SK-N-SH treated with all-trans-retinoic acid at 6 μM for 48 hours (cell line): Measurements from ENCODE around the gene SLC51A.

Experiments
- ATAC-seq: fragments of 200-7000 bp; cut with Tn5 transposase; 3 replicates; pipeline ENCODE4 v1.9.1; 2020; ENCODE audit warnings: mild to moderate bottlenecking, moderate library complexity
- BACH2 ChIP-seq: fragments of 250-450 bp; sonication (Bioruptor Pico); IDR thresholded peaks from 2 replicates; pipeline ENCODE4 v1.9.0; 2021; ENCODE audit warnings: mild to moderate bottlenecking, borderline replicate concordance
- CSDC2 ChIP-seq: fragments of 250-450 bp; sonication (Bioruptor Pico); IDR thresholded peaks from 2 replicates; pipeline ENCODE4 v1.5.0; 2020; ENCODE audit warnings: mild to moderate bottlenecking, moderate library complexity
- GLIS3 ChIP-seq: fragments of 250-450 bp; sonication (Bioruptor Pico); IDR thresholded peaks from 2 replicates; pipeline ENCODE4 v1.5.0; 2020; ENCODE audit warnings: mild to moderate bottlenecking, moderate library complexity
- ISL1 ChIP-seq: fragments of 250-450 bp; sonication (Bioruptor Pico); IDR thresholded peaks from 2 replicates; pipeline ENCODE4 v2.1.2; 2022; ENCODE audit warnings: mild to moderate bottlenecking, moderate library complexity
- OSR1 ChIP-seq: fragments of 250-450 bp; sonication (Bioruptor Pico); IDR thresholded peaks from 2 replicates; pipeline ENCODE4 v1.8.0; 2022; ENCODE audit warnings: moderate library complexity, mild to moderate bottlenecking, inconsistent platforms
- PPARA ChIP-seq: fragments of 250-450 bp; sonication (Bioruptor Pico); IDR thresholded peaks from 2 replicates; pipeline ENCODE4 v1.5.0; 2020; ENCODE audit warnings: mild to moderate bottlenecking, borderline replicate concordance
- RARB ChIP-seq: fragments of 250-450 bp; sonication (Bioruptor Pico); IDR thresholded peaks from 2 replicates; pipeline ENCODE4 v1.8.0; 2021; ENCODE audit warnings: mild to moderate bottlenecking, moderate library complexity
- SNAI2 ChIP-seq: fragments of 250-450 bp; sonication (Bioruptor Pico); IDR thresholded peaks from 2 replicates; pipeline ENCODE4 v1.5.0; 2020; ENCODE audit warnings: mild to moderate bottlenecking, moderate library complexity
- TCF4 ChIP-seq: fragments of 250-450 bp; sonication (Bioruptor Pico); IDR thresholded peaks from 2 replicates; pipeline ENCODE4 v1.8.0; 2021; ENCODE audit warnings: mild to moderate bottlenecking, moderate library complexity, borderline replicate concordance
- TOX ChIP-seq: fragments of 250-450 bp; sonication (Bioruptor Pico); IDR thresholded peaks from 2 replicates; pipeline ENCODE4 v1.8.0; 2021; ENCODE audit warnings: mild to moderate bottlenecking, moderate library complexity, borderline replicate concordance
- ZFP3 ChIP-seq: fragments of 250-450 bp; sonication (Bioruptor Pico); IDR thresholded peaks from 2 replicates; pipeline ENCODE4 v1.5.0; 2020; ENCODE audit warnings: mild to moderate bottlenecking, moderate library complexity
- ZFP30 ChIP-seq: fragments of 450-650 bp; formaldehyde crosslinking; IDR thresholded peaks from 2 replicates; pipeline ENCODE4 v1.5.0; 2022; ENCODE audit warnings: mild to moderate bottlenecking, moderate library complexity
- ZNF565 ChIP-seq: fragments of 450-650 bp; formaldehyde crosslinking; conservative IDR thresholded peaks from 2 replicates; pipeline ENCODE4 v1.5.0; 2020; ENCODE audit warnings: low read depth, mild to moderate bottlenecking, moderate library complexity
- ZNF70 ChIP-seq: fragments of 450-650 bp; formaldehyde crosslinking; IDR thresholded peaks from 2 replicates; pipeline ENCODE4 v1.5.0; 2020; ENCODE audit warnings: mild to moderate bottlenecking, moderate library complexity
- TF ChIP-seq, protein P1 (sequence below): fragments of 250-450 bp; sonication (Bioruptor Pico); IDR thresholded peaks from 2 replicates; pipeline ENCODE4 v1.5.1; 2020; ENCODE audit warnings: low read depth, mild to moderate bottlenecking, moderate library complexity
- TF ChIP-seq, protein P2 (sequence below): fragments of 250-450 bp; sonication (Bioruptor Pico); IDR thresholded peaks from 2 replicates; pipeline ENCODE4 v1.5.1; 2021; ENCODE audit warnings: mild to moderate bottlenecking, moderate library complexity
- TF ChIP-seq, protein P3 (sequence below): fragments of 250-450 bp; sonication (Bioruptor Pico); IDR thresholded peaks from 2 replicates; pipeline ENCODE4 v1.8.0; 2020; ENCODE audit warnings: mild to moderate bottlenecking, moderate library complexity, borderline replicate concordance
- TF ChIP-seq, protein P4 (sequence below): fragments of 250-450 bp; sonication (Bioruptor Pico); IDR thresholded peaks from 2 replicates; pipeline ENCODE4 v1.5.0; 2020; ENCODE audit warnings: mild to moderate bottlenecking, moderate library complexity
- TF ChIP-seq, protein P5 (sequence below): fragments of 250-450 bp; sonication (Bioruptor Pico); IDR thresholded peaks from 2 replicates; pipeline ENCODE4 v1.8.0; 2021; ENCODE audit warnings: low read depth, mild to moderate bottlenecking, moderate library complexity, borderline replicate concordance

Gene SLC51A

DNA sequence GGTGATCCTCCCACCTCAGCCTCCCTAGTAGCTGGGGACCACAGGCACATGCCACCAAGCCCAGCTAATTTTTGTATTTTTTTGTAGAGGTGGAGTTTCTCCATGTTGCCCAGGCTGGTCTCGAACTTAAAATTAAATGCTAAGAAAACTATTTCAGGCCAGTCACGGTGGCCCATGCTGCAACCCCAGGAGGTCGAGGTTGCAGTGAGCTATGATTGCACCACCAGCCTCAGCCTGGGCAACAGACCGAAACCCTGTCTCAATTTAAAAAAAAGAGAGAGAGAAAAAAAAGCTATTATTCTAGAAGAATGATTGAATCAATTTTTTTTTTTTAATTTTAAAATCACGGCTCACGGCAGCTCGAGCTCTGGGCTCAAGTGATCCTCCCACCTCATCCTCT is 4.7 kb downstream of the SLC51A start:
- no peak for ATAC-seq
- TF ChIP-seq ZFP3 (no peak), ZNF565 (CRISPR knock-in tag) (no peak), CSDC2 (CRISPR knock-in tag) (no peak), PPARA (CRISPR knock-in tag) (no peak), TOX (CRISPR knock-in tag) (no peak), TCF4 (no peak), ZFP30 (CRISPR knock-in tag) (no peak), ISL1 (CRISPR knock-in tag) (no peak), ZNF70 (no peak), RARB (CRISPR knock-in tag) (no peak), BACH2 (CRISPR knock-in tag) (no peak)
- TF ChIP-seq, protein P1, sequence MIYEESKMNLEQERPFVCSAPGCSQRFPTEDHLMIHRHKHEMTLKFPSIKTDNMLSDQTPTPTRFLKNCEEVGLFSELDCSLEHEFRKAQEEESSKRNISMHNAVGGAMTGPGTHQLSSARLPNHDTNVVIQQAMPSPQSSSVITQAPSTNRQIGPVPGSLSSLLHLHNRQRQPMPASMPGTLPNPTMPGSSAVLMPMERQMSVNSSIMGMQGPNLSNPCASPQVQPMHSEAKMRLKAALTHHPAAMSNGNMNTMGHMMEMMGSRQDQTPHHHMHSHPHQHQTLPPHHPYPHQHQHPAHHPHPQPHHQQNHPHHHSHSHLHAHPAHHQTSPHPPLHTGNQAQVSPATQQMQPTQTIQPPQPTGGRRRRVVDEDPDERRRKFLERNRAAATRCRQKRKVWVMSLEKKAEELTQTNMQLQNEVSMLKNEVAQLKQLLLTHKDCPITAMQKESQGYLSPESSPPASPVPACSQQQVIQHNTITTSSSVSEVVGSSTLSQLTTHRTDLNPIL = no peak
- TF ChIP-seq, protein P2, sequence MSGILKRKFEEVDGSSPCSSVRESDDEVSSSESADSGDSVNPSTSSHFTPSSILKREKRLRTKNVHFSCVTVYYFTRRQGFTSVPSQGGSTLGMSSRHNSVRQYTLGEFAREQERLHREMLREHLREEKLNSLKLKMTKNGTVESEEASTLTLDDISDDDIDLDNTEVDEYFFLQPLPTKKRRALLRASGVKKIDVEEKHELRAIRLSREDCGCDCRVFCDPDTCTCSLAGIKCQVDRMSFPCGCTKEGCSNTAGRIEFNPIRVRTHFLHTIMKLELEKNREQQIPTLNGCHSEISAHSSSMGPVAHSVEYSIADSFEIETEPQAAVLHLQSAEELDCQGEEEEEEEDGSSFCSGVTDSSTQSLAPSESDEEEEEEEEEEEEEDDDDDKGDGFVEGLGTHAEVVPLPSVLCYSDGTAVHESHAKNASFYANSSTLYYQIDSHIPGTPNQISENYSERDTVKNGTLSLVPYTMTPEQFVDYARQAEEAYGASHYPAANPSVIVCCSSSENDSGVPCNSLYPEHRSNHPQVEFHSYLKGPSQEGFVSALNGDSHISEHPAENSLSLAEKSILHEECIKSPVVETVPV (CRISPR knock-in tag) = no peak
- TF ChIP-seq, protein P3, sequence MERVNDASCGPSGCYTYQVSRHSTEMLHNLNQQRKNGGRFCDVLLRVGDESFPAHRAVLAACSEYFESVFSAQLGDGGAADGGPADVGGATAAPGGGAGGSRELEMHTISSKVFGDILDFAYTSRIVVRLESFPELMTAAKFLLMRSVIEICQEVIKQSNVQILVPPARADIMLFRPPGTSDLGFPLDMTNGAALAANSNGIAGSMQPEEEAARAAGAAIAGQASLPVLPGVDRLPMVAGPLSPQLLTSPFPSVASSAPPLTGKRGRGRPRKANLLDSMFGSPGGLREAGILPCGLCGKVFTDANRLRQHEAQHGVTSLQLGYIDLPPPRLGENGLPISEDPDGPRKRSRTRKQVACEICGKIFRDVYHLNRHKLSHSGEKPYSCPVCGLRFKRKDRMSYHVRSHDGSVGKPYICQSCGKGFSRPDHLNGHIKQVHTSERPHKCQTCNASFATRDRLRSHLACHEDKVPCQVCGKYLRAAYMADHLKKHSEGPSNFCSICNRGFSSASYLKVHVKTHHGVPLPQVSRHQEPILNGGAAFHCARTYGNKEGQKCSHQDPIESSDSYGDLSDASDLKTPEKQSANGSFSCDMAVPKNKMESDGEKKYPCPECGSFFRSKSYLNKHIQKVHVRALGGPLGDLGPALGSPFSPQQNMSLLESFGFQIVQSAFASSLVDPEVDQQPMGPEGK (CRISPR knock-in tag) = no peak
- TF ChIP-seq, protein P4, sequence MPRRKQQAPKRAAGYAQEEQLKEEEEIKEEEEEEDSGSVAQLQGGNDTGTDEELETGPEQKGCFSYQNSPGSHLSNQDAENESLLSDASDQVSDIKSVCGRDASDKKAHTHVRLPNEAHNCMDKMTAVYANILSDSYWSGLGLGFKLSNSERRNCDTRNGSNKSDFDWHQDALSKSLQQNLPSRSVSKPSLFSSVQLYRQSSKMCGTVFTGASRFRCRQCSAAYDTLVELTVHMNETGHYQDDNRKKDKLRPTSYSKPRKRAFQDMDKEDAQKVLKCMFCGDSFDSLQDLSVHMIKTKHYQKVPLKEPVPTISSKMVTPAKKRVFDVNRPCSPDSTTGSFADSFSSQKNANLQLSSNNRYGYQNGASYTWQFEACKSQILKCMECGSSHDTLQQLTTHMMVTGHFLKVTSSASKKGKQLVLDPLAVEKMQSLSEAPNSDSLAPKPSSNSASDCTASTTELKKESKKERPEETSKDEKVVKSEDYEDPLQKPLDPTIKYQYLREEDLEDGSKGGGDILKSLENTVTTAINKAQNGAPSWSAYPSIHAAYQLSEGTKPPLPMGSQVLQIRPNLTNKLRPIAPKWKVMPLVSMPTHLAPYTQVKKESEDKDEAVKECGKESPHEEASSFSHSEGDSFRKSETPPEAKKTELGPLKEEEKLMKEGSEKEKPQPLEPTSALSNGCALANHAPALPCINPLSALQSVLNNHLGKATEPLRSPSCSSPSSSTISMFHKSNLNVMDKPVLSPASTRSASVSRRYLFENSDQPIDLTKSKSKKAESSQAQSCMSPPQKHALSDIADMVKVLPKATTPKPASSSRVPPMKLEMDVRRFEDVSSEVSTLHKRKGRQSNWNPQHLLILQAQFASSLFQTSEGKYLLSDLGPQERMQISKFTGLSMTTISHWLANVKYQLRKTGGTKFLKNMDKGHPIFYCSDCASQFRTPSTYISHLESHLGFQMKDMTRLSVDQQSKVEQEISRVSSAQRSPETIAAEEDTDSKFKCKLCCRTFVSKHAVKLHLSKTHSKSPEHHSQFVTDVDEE (CRISPR knock-in tag) = no peak

DNA sequence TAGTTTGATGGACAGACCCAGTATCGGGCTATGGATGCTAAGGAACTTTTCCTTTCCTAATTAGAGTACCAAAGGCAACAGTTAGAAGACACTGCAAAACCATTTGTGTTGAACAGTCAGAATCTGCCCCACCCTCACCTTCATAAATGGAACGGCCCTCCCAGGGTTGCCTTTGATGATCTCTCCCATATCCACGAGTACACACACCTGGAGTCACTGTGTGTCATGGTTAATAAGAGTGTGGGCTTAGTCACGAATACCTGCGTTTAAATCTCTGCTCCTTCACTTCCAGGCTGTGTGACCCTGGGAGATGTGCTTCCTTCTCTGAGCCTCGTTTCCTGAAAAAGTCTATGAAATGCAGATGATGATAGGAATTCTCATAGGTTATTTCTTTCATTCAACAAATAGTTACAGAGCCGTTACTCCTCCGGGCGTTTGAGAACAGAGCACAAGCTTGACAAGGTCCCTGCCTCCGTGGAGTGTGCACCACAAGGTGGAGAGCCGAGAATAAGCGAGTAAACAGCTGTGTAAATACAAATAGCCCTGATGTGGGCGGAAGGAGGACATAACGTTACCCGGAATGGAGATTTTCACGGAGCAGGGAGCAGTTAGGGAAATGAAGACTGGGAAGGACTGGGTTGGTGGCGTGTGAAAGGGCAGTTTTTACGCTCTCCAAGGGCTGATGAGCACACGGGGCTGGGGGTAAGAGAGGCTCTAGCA is 6.7 kb downstream of the SLC51A start:
- TF ChIP-seq ZFP3 (no peak), CSDC2 (CRISPR knock-in tag) (no peak), ZFP30 (CRISPR knock-in tag) (no peak), RARB (CRISPR knock-in tag) (no peak), TCF4 (no peak), GLIS3 (CRISPR knock-in tag) (no peak), ISL1 (CRISPR knock-in tag) (no peak), OSR1 (CRISPR knock-in tag) (no peak), PPARA (CRISPR knock-in tag) (no peak)
- no peak for ATAC-seq

DNA sequence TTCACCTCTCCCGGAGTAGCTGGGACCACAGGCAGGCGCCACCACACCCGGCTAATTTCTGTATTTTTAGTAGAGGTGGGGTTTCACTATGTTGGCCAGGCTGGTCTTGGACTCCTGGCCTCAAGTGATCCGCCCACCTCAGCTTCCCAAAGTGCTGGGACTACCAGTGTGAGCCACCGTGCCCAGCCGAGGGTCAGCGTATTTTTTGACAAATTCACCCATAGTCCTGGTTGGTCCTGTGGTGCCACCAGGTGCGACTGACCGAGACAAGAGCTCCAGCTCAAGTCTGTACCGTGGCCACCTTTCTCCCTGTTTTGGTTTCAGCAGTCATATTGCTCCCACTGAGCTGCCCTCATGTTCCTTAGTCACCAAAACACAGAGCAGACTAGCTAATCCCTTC is 8.8 kb downstream of the SLC51A start:
- no peak for TF ChIP-seq BACH2 (CRISPR knock-in tag)
- no peak for TF ChIP-seq GLIS3 (CRISPR knock-in tag)
- TF ChIP-seq, protein P5, sequence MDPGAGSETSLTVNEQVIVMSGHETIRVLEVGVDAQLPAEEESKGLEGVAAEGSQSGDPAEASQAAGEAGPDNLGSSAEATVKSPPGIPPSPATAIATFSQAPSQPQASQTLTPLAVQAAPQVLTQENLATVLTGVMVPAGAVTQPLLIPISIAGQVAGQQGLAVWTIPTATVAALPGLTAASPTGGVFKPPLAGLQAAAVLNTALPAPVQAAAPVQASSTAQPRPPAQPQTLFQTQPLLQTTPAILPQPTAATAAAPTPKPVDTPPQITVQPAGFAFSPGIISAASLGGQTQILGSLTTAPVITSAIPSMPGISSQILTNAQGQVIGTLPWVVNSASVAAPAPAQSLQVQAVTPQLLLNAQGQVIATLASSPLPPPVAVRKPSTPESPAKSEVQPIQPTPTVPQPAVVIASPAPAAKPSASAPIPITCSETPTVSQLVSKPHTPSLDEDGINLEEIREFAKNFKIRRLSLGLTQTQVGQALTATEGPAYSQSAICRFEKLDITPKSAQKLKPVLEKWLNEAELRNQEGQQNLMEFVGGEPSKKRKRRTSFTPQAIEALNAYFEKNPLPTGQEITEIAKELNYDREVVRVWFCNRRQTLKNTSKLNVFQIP (CRISPR knock-in tag) = no peak
- no peak for TF ChIP-seq OSR1 (CRISPR knock-in tag)
- TF ChIP-seq TCF4 = no peak
- TF ChIP-seq SNAI2 (CRISPR knock-in tag) = no peak
- no peak for TF ChIP-seq ZNF70
- no peak for TF ChIP-seq ZFP30 (CRISPR knock-in tag)
- TF ChIP-seq, protein P1 = no peak
- TF ChIP-seq ZNF565 (CRISPR knock-in tag) = no peak
- TF ChIP-seq, all 23 proteins: peak for 0
- no peak for ATAC-seq
